ENCODE measurements around the gene CIBAR2. TPM values are rescaled to one million over a fixed set of nuclear protein-coding genes. Genes with fewer than 3 reads are reported as not detected.

The CIBAR2 gene
- total and polyA plus RNA-seq, 2 donors: 0.09 to 0.46 TPM

DNA sequence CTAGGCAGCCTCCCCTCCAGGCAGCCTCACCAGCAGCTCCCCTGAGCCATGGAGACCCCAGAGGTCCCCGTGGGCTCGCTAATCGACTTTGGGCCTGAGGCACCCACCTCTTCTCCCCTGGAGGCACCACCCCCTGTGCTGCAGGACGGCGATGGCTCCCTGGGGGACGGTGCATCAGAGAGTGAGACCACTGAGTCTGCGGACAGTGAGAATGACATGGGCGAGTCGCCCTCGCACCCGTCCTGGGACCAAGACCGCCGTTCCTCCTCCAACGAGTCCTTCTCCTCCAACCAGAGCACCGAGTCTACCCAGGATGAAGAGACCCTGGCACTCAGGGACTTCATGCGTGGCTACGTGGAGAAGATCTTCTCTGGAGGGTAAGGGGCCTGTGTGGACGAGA, 45.2 kb downstream of the CIBAR2 start:
- H3K4me3 ChIP-seq (ENCODE audit: low read length in 2 of 2): no peak overlapping the region
- H3K9me3 ChIP-seq (ENCODE audit: control insufficient read depth in 2 of 2, insufficient read depth in 1 of 2, low read length in 1 of 2): no peaks in the 10 kb centered on the region
- DNase-seq (ENCODE audit: low read depth in 6 of 9, low spot score in 9 of 9): no peak
- no peaks in the 10 kb centered on the region for H3K27me3 ChIP-seq (ENCODE audit: control insufficient read depth in 2 of 2, insufficient read depth in 1 of 2, low read length in 1 of 2)
- H3K4me1 ChIP-seq (ENCODE audit: control insufficient read depth in 2 of 2, insufficient read depth in 2 of 2, low read length in 2 of 2): peaks cover 0 to 3% of the 10 kb centered on the region in 2 donors
- WGBS: 98% methylated on average over 18 of the region's 18 CpGs
- no peak overlapping the region for H3K27ac ChIP-seq (ENCODE audit: low read depth in 1 of 2, low read length in 1 of 2)
- H3K36me3 ChIP-seq (ENCODE audit: control insufficient read depth in 2 of 2, insufficient read depth in 2 of 2, low read length in 1 of 2): no peaks in the 10 kb centered on the region

DNA sequence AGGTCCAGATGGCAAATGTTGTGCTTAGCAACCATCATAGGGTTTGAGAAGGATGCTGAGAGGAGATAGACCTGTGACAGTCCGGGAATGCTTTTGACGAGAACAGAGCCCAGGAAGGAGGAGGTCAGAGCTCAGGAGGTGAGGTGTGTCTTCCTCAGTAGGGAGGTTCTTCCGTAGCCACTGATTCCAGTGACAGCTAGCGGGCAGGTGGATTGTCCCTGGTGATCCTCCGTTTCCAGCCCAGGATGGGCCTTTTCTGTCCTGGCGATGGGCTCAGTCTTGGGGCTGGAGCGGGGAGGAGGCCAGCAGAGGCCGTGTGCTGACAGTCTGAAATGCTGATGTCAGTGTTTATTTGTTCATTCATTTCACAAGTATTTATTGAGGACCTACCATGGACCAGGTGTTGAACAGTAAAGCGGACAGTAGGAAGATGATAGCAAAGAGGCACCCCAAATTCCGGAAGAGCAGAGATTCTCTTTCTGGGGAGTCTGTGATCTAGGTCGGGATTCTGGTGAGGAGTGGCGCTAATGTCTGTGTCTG, 45.9 kb downstream of the CIBAR2 start:
- WGBS: 98% methylated on average over 12 of the region's 12 CpGs
- H3K4me3 ChIP-seq (ENCODE audit: low read length in 2 of 2): no peak overlapping the region
- no peaks in the 10 kb centered on the region for H3K9me3 ChIP-seq (ENCODE audit: control insufficient read depth in 2 of 2, insufficient read depth in 1 of 2, low read length in 1 of 2)
- DNase-seq (ENCODE audit: low read depth in 6 of 9, low spot score in 9 of 9): no peak
- H3K27me3 ChIP-seq (ENCODE audit: control insufficient read depth in 2 of 2, insufficient read depth in 1 of 2, low read length in 1 of 2): no peaks in the 10 kb centered on the region
- H3K36me3 ChIP-seq (ENCODE audit: control insufficient read depth in 2 of 2, insufficient read depth in 2 of 2, low read length in 1 of 2): no peaks in the 10 kb centered on the region
- H3K27ac ChIP-seq (ENCODE audit: low read depth in 1 of 2, low read length in 1 of 2): no peak overlapping the region
- peaks cover 0 to 9% of the 10 kb centered on the region in 2 donors for H3K4me1 ChIP-seq (ENCODE audit: control insufficient read depth in 2 of 2, insufficient read depth in 2 of 2, low read length in 2 of 2)

DNA sequence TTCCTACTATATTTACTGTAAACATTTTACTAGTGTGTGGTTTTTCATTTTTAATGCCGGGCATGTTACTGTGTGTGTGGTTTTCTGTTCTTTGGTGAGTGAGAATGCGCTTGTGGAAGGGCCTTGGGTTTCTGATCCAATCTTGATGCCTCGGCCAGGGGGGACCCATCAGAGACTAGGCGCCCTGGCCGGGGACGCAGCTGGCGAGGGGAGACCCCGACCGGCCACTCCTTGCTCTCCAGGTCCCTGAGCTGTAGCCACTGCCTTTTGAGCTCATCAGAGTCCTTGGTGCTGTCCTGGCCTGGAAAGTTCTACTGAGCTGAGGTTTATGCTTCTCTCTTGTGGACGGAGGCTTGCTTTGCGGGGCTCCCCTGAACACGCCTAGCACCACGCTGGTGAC, 47.2 kb downstream of the CIBAR2 start:
- H3K4me3 ChIP-seq (ENCODE audit: low read length in 2 of 2): no peak overlapping the region
- DNase-seq (ENCODE audit: low read depth in 6 of 9, low spot score in 9 of 9): no peak
- H3K9me3 ChIP-seq (ENCODE audit: control insufficient read depth in 2 of 2, insufficient read depth in 1 of 2, low read length in 1 of 2): no peaks in the 10 kb centered on the region
- no peak overlapping the region for H3K27ac ChIP-seq (ENCODE audit: low read depth in 1 of 2, low read length in 1 of 2)
- WGBS: 95% methylated on average over 13 of the region's 13 CpGs
- no peaks in the 10 kb centered on the region for H3K27me3 ChIP-seq (ENCODE audit: control insufficient read depth in 2 of 2, insufficient read depth in 1 of 2, low read length in 1 of 2)
- peaks cover 0 to 15% of the 10 kb centered on the region in 2 donors for H3K4me1 ChIP-seq (ENCODE audit: control insufficient read depth in 2 of 2, insufficient read depth in 2 of 2, low read length in 2 of 2)
- H3K36me3 ChIP-seq (ENCODE audit: control insufficient read depth in 2 of 2, insufficient read depth in 2 of 2, low read length in 1 of 2): no peaks in the 10 kb centered on the region

GRCh38 chr16:85064186-85064585, 48.1 kb downstream of the CIBAR2 start:
- Histone ChIP-seq H3K27ac (ENCODE audit: low read depth in 1 of 2, low read length in 1 of 2) (no peak overlapping the region), H3K4me3 (ENCODE audit: low read length in 2 of 2) (no peak overlapping the region), H3K9me3 (ENCODE audit: control insufficient read depth in 2 of 2, insufficient read depth in 1 of 2, low read length in 1 of 2) (no peaks in the 10 kb centered on the region), H3K36me3 (ENCODE audit: control insufficient read depth in 2 of 2, insufficient read depth in 2 of 2, low read length in 1 of 2) (no peaks in the 10 kb centered on the region), H3K4me1 (ENCODE audit: control insufficient read depth in 2 of 2, insufficient read depth in 2 of 2, low read length in 2 of 2) (peaks cover 0 to 15% of the 10 kb centered on the region in 2 donors), H3K27me3 (ENCODE audit: control insufficient read depth in 2 of 2, insufficient read depth in 1 of 2, low read length in 1 of 2) (no peaks in the 10 kb centered on the region)
- 97% methylated on average over 6 of the region's 6 CpGs for WGBS
- DNase-seq (ENCODE audit: low read depth in 6 of 9, low spot score in 9 of 9): no peak

DNA sequence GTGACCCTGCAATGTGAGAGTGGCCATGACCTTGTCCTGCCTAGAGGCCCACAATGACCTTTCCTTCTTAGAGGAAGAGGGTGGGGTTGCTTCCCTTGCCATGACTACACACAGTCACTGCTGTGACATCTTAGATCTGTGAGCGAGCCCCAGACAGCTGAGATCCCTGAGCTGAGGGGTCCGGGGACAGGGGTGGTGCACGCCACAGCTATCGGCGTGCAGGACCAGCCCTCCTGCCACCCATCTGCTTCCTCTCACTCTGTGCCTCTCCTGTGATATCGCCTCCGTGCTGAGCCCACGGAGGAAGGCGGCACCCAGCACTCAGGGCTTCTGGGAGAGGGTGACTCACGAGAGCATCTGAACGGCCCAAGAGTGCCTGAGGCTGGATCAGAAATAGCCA, 49.4 kb downstream of the CIBAR2 start:
- Histone ChIP-seq H3K9me3 (ENCODE audit: control insufficient read depth in 2 of 2, insufficient read depth in 1 of 2, low read length in 1 of 2) (no peaks in the 10 kb centered on the region), H3K4me1 (ENCODE audit: control insufficient read depth in 2 of 2, insufficient read depth in 2 of 2, low read length in 2 of 2) (peaks cover 0 to 16% of the 10 kb centered on the region in 2 donors), H3K4me3 (ENCODE audit: low read length in 2 of 2) (no peak overlapping the region), H3K36me3 (ENCODE audit: control insufficient read depth in 2 of 2, insufficient read depth in 2 of 2, low read length in 1 of 2) (no peaks in the 10 kb centered on the region), H3K27ac (ENCODE audit: low read depth in 1 of 2, low read length in 1 of 2) (no peak overlapping the region), H3K27me3 (ENCODE audit: control insufficient read depth in 2 of 2, insufficient read depth in 1 of 2, low read length in 1 of 2) (no peaks in the 10 kb centered on the region)
- 69% methylated on average over 11 of the region's 11 CpGs for WGBS
- DNase-seq (ENCODE audit: low read depth in 6 of 9, low spot score in 9 of 9): no peak

GRCh38 chr16:85062323-85062722, 49.9 kb downstream of the CIBAR2 start:
- H3K4me1 ChIP-seq (ENCODE audit: control insufficient read depth in 2 of 2, insufficient read depth in 2 of 2, low read length in 2 of 2): peaks cover 0 to 22% of the 10 kb centered on the region in 2 donors
- no peaks in the 10 kb centered on the region for H3K9me3 ChIP-seq (ENCODE audit: control insufficient read depth in 2 of 2, insufficient read depth in 1 of 2, low read length in 1 of 2)
- H3K27me3 ChIP-seq (ENCODE audit: control insufficient read depth in 2 of 2, insufficient read depth in 1 of 2, low read length in 1 of 2): no peaks in the 10 kb centered on the region
- 95% methylated on average over 9 of the region's 9 CpGs for WGBS
- no peak overlapping the region for H3K27ac ChIP-seq (ENCODE audit: low read depth in 1 of 2, low read length in 1 of 2)
- H3K36me3 ChIP-seq (ENCODE audit: control insufficient read depth in 2 of 2, insufficient read depth in 2 of 2, low read length in 1 of 2): no peaks in the 10 kb centered on the region
- no peak for DNase-seq (ENCODE audit: low read depth in 6 of 9, low spot score in 9 of 9)
- H3K4me3 ChIP-seq (ENCODE audit: low read length in 2 of 2): no peak overlapping the region

DNA sequence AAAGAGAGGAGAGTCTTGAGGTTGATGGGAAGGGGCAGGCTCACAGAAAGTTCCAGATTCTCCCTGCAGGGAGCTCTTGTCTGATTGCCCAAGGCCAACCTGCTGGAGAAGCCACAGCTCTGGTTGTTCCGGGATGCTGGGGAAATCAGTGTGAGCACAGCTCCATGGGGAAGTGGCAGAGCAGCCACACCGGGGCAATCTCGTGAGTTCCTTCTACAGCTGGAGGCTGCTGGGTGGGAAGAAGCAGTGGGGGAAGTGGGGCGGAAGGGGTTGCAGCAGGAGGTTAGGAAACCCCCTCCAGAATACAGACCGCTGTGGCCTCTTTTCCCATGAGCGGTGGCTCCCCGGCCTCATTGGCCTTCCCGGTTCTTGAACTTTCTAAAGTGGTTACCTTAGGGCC, 50.7 kb downstream of the CIBAR2 start:
- H3K27ac ChIP-seq (ENCODE audit: low read depth in 1 of 2, low read length in 1 of 2): no peak overlapping the region
- WGBS: 31% methylated on average over 8 of the region's 8 CpGs
- DNase-seq (ENCODE audit: low read depth in 6 of 9, low spot score in 9 of 9): peak in 1 of 9 donors; percentile 34
- H3K27me3 ChIP-seq (ENCODE audit: control insufficient read depth in 2 of 2, insufficient read depth in 1 of 2, low read length in 1 of 2): no peaks in the 10 kb centered on the region
- H3K4me3 ChIP-seq (ENCODE audit: low read length in 2 of 2): no peak overlapping the region
- H3K4me1 ChIP-seq (ENCODE audit: control insufficient read depth in 2 of 2, insufficient read depth in 2 of 2, low read length in 2 of 2): peaks cover 0 to 29% of the 10 kb centered on the region in 2 donors
- no peaks in the 10 kb centered on the region for H3K36me3 ChIP-seq (ENCODE audit: control insufficient read depth in 2 of 2, insufficient read depth in 2 of 2, low read length in 1 of 2)
- no peaks in the 10 kb centered on the region for H3K9me3 ChIP-seq (ENCODE audit: control insufficient read depth in 2 of 2, insufficient read depth in 1 of 2, low read length in 1 of 2)

DNA sequence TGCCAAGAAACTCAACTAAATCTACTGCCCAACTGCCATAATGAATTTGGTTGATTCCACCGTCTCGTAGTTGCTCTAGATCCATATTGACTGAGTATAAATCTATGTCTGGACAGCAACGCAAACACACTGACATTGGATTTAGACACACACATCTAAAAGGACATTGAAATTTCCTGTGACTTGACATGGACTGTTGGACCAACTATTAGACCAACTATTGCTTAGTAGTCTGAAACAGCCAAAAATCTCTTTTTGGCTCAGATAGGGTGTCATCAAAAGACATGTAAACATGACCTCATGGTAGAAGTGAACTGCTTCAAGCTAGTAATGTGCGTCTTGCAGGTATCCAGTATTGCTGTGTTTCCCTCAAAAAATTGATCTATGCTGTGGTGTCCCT, 53.4 kb downstream of the CIBAR2 start:
- no peak overlapping the region for H3K4me3 ChIP-seq (ENCODE audit: low read length in 2 of 2)
- WGBS: over 99% methylated on average over 4 of the region's 4 CpGs
- no peaks in the 10 kb centered on the region for H3K27me3 ChIP-seq (ENCODE audit: control insufficient read depth in 2 of 2, insufficient read depth in 1 of 2, low read length in 1 of 2)
- H3K36me3 ChIP-seq (ENCODE audit: control insufficient read depth in 2 of 2, insufficient read depth in 2 of 2, low read length in 1 of 2): no peaks in the 10 kb centered on the region
- no peak for DNase-seq (ENCODE audit: low read depth in 6 of 9, low spot score in 9 of 9)
- peaks cover 7 to 49% of the 10 kb centered on the region in 2 donors for H3K4me1 ChIP-seq (ENCODE audit: control insufficient read depth in 2 of 2, insufficient read depth in 2 of 2, low read length in 2 of 2)
- no peaks in the 10 kb centered on the region for H3K9me3 ChIP-seq (ENCODE audit: control insufficient read depth in 2 of 2, insufficient read depth in 1 of 2, low read length in 1 of 2)
- no peak overlapping the region for H3K27ac ChIP-seq (ENCODE audit: low read depth in 1 of 2, low read length in 1 of 2)

GRCh38 chr16:85057948-85058347, 54.3 kb downstream of the CIBAR2 start:
- 95% methylated on average over 7 of the region's 7 CpGs for WGBS
- H3K4me3 ChIP-seq (ENCODE audit: low read length in 2 of 2): no peak overlapping the region
- no peak overlapping the region for H3K27ac ChIP-seq (ENCODE audit: low read depth in 1 of 2, low read length in 1 of 2)
- H3K4me1 ChIP-seq (ENCODE audit: control insufficient read depth in 2 of 2, insufficient read depth in 2 of 2, low read length in 2 of 2): peaks cover 7 to 49% of the 10 kb centered on the region in 2 donors
- H3K9me3 ChIP-seq (ENCODE audit: control insufficient read depth in 2 of 2, insufficient read depth in 1 of 2, low read length in 1 of 2): no peaks in the 10 kb centered on the region
- no peak for DNase-seq (ENCODE audit: low read depth in 6 of 9, low spot score in 9 of 9)
- H3K36me3 ChIP-seq (ENCODE audit: control insufficient read depth in 2 of 2, insufficient read depth in 2 of 2, low read length in 1 of 2): no peaks in the 10 kb centered on the region
- no peaks in the 10 kb centered on the region for H3K27me3 ChIP-seq (ENCODE audit: control insufficient read depth in 2 of 2, insufficient read depth in 1 of 2, low read length in 1 of 2)

Data from thymus (tissue), 11 donors.